ENCODE results near the gene NFATC1. TPM values are rescaled to one million over a fixed set of nuclear protein-coding genes. Genes with fewer than 3 reads are reported as not detected.

Gene NFATC1
- polyA plus RNA-seq, 1 of the 3 experiments (the other 2 are of a cell fraction): 0.02 TPM

GRCh38 chr18:79540904-79541282 is 145.2 kb downstream of the NFATC1 start:
- CTCF ChIA-PET: no interaction called here
- no peak overlapping the region for H2AFZ ChIP-seq (ENCODE audit: low read depth)
- H3K9me2 ChIP-seq: no peaks in the 10 kb centered on the region
- H3K79me2 ChIP-seq (ENCODE audit: insufficient read depth): no peaks in the 10 kb centered on the region
- no peak overlapping the region for H3K4me2 ChIP-seq
- POLR2A ChIA-PET: no interaction called here
- no peak for TF ChIP-seq RFX5 (IDR thresholded peaks at IDR 0.05; ENCODE audit: low read length)
- no peak for TF ChIP-seq CHD2 (IDR thresholded peaks at IDR 0.05; ENCODE audit: low read length, partially characterized antibody)
- TF ChIP-seq PBX3 (IDR thresholded peaks at IDR 0.05): no peak
- TF ChIP-seq CTCF (IDR thresholded peaks at IDR 0.05): no peak
- TF ChIP-seq EZH2phosphoT487 (IDR thresholded peaks at IDR 0.05; ENCODE audit: borderline replicate concordance, low read depth): no peak
- TF ChIP-seq EP300 (IDR thresholded peaks at IDR 0.05; ENCODE audit: borderline replicate concordance in 1 of 2, low read depth in 1 of 2, low read length in 1 of 2): no peak
- TF ChIP-seq, protein P1, sequence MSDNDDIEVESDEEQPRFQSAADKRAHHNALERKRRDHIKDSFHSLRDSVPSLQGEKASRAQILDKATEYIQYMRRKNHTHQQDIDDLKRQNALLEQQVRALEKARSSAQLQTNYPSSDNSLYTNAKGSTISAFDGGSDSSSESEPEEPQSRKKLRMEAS (IDR thresholded peaks at IDR 0.05; ENCODE audit: low read depth): no peak
- no peak for TF ChIP-seq GABPA (IDR thresholded peaks at IDR 0.05; ENCODE audit: low read depth)
- TF ChIP-seq MEF2A (IDR thresholded peaks at IDR 0.05; ENCODE audit: borderline replicate concordance, low read depth): no peak
- TF ChIP-seq YY1 (IDR thresholded peaks at IDR 0.05; ENCODE audit: low read depth): no peak
- TF ChIP-seq USF1 (IDR thresholded peaks at IDR 0.05; ENCODE audit: borderline replicate concordance, low read depth): no peak
- H3K4me1 ChIP-seq (ENCODE audit: control insufficient read depth in 1 of 2, insufficient read depth in 2 of 2, low read depth in 1 of 2, low read length in 1 of 2): no peaks in the 10 kb centered on the region
- no peaks in the 10 kb centered on the region for H3F3A ChIP-seq (replicated peaks; ENCODE audit: insufficient read depth)
- H3K36me3 ChIP-seq (replicated peaks in 1 of 2; ENCODE audit: control insufficient read depth in 1 of 2, insufficient read depth in 2 of 2, low read length in 1 of 2): no peaks in the 10 kb centered on the region
- no peak overlapping the region for H3K27ac ChIP-seq (ENCODE audit: low read depth in 2 of 2, low read length in 1 of 2)
- no peak overlapping the region for H3K4me3 ChIP-seq (ENCODE audit: low read depth in 2 of 2, low read length in 1 of 2)
- H4K20me1 ChIP-seq (ENCODE audit: insufficient read depth): no peaks in the 10 kb centered on the region
- H3K27me3 ChIP-seq (ENCODE audit: insufficient read depth): peaks cover 39% of the 10 kb centered on the region
- WGBS (ENCODE audit: low lambda C conversion rate): 27% methylated on average over 9 of the region's 12 CpGs
- no peaks in the 10 kb centered on the region for H3K9me3 ChIP-seq
- H3K9ac ChIP-seq: no peak overlapping the region
- no peak for DNase-seq

DNA sequence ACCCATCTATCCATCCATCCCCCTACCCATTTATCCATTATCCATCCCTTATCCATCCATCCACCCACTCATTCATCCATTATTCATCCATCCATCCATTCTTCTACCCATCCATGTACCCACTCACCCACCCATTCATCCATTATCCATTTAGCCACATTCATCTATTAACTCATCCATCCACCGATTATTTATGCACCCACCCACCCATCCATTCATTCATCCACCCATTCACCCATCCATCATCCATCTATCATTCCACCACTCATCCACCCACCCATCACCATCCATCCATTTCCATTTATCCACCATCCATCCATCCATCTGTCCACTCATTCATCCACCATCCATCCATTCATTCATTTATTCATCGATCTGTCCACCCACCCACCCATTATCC is 146.5 kb downstream of the NFATC1 start:
- Histone ChIP-seq H3K9ac (no peak overlapping the region), H3K9me2 (no peaks in the 10 kb centered on the region), H2AFZ (ENCODE audit: low read depth) (no peak overlapping the region), H3K79me2 (ENCODE audit: insufficient read depth) (no peaks in the 10 kb centered on the region), H3K4me2 (no peak overlapping the region), H3K4me1 (ENCODE audit: control insufficient read depth in 1 of 2, insufficient read depth in 2 of 2, low read depth in 1 of 2, low read length in 1 of 2) (no peaks in the 10 kb centered on the region), H4K20me1 (ENCODE audit: insufficient read depth) (no peaks in the 10 kb centered on the region), H3K36me3 (replicated peaks in 1 of 2; ENCODE audit: control insufficient read depth in 1 of 2, insufficient read depth in 2 of 2, low read length in 1 of 2) (no peaks in the 10 kb centered on the region), H3K27ac (ENCODE audit: low read depth in 2 of 2, low read length in 1 of 2) (no peak overlapping the region), H3K27me3 (ENCODE audit: insufficient read depth) (peaks cover 45% of the 10 kb centered on the region), H3K9me3 (no peaks in the 10 kb centered on the region), H3K4me3 (ENCODE audit: low read depth in 2 of 2, low read length in 1 of 2) (no peak overlapping the region), H3F3A (replicated peaks; ENCODE audit: insufficient read depth) (no peaks in the 10 kb centered on the region)
- no peak for DNase-seq
- POLR2A ChIA-PET: no interaction called here
- WGBS (ENCODE audit: low lambda C conversion rate): 27% methylated on average over 2 of the region's 2 CpGs
- CTCF ChIA-PET: no interaction called here
- TF ChIP-seq TEAD4 (IDR thresholded peaks at IDR 0.05; ENCODE audit: borderline replicate concordance, insufficient read depth) (no peak), FOXJ3 (CRISPR knock-in tag; IDR thresholded peaks at IDR 0.05) (no peak), CTCF (IDR thresholded peaks at IDR 0.05) (no peak), RFX5 (IDR thresholded peaks at IDR 0.05; ENCODE audit: low read length) (no peak), GATA2 (CRISPR knock-in tag; IDR thresholded peaks at IDR 0.05) (no peak)
- TF ChIP-seq, protein P2, sequence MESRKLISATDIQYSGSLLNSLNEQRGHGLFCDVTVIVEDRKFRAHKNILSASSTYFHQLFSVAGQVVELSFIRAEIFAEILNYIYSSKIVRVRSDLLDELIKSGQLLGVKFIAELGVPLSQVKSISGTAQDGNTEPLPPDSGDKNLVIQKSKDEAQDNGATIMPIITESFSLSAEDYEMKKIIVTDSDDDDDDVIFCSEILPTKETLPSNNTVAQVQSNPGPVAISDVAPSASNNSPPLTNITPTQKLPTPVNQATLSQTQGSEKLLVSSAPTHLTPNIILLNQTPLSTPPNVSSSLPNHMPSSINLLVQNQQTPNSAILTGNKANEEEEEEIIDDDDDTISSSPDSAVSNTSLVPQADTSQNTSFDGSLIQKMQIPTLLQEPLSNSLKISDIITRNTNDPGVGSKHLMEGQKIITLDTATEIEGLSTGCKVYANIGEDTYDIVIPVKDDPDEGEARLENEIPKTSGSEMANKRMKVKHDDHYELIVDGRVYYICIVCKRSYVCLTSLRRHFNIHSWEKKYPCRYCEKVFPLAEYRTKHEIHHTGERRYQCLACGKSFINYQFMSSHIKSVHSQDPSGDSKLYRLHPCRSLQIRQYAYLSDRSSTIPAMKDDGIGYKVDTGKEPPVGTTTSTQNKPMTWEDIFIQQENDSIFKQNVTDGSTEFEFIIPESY (IDR thresholded peaks at IDR 0.05; ENCODE audit: borderline replicate concordance, low read depth): no peak
- TF ChIP-seq, protein P1 (IDR thresholded peaks at IDR 0.05; ENCODE audit: low read depth): no peak
